ENCODE data around the gene KDM5C. TPM values are rescaled to one million over a fixed set of nuclear protein-coding genes. Genes with fewer than 3 reads are reported as not detected.

The KDM5C gene
- total and polyA plus RNA-seq, 9 of the 15 experiments (the other 6 are each of a cell fraction or from before 2014, with no cell fraction given): 0.62 to 136 (median 52.4) TPM

Small RNAs within 50 kb of the gene (microRNA-seq; reads per million reads assigned to microRNA genes)
- 0.27 reads per million for gene MIR6894 (ENCODE audit: borderline microRNAs expressed)
- gene MIR6895 (ENCODE audit: borderline microRNAs expressed): not detected

Small RNAs within 50 kb of the gene (small RNA-seq; reads per million reads assigned to genes)
- gene AL139396.1 (not detected), gene MIR6894 (0.11 reads per million), gene MIR6895 (0.11 reads per million)

Other genes starting within 250 kb of the KDM5C start
- not detected in 2 replicates for gene GPR173, start 176.4 kb downstream of the KDM5C start, total RNA-seq (2014; rRNA removed)
- not detected in 2 replicates for gene GPR173, start 176.4 kb downstream of the KDM5C start, total RNA-seq (2014; rRNA removed; fragmentation: Illumina TruSeq; extraction: Trizol)
- not detected in 2 replicates for gene GPR173, start 176.4 kb downstream of the KDM5C start, total RNA-seq (2015; rRNA removed; fragmentation: Illumina TruSeq; extraction: Trizol)
- not detected in 2 replicates for gene GPR173, start 176.4 kb downstream of the KDM5C start, total RNA-seq (2021)
- 0.01 TPM in 2 replicates for gene GPR173, start 176.4 kb downstream of the KDM5C start, polyA plus RNA-seq (2011; rRNA removed)
- gene GPR173, start 176.4 kb downstream of the KDM5C start, polyA plus RNA-seq (2014; fragmentation: Illumina TruSeq; extraction: Trizol): not detected in 2 replicates
- gene GPR173, start 176.4 kb downstream of the KDM5C start, polyA plus RNA-seq (2014; fragmentation: Nextera tagmentation; extraction: Ambion mirVana): not detected
- gene GPR173, start 176.4 kb downstream of the KDM5C start, polyA plus RNA-seq (2014; rRNA removed): not detected in 2 replicates
- gene TSPYL2, start 142.8 kb downstream of the KDM5C start, total RNA-seq (2014; rRNA removed): 10.8 and 11.3 TPM in 2 replicates
- 7.4 and 9.8 TPM in 2 replicates for gene TSPYL2, start 142.8 kb downstream of the KDM5C start, total RNA-seq (2014; rRNA removed; fragmentation: Illumina TruSeq; extraction: Trizol)
- 6.5 and 7.2 TPM in 2 replicates for gene TSPYL2, start 142.8 kb downstream of the KDM5C start, total RNA-seq (2015; rRNA removed; fragmentation: Illumina TruSeq; extraction: Trizol)
- 10.8 and 12.1 TPM in 2 replicates for gene TSPYL2, start 142.8 kb downstream of the KDM5C start, total RNA-seq (2021)
- gene TSPYL2, start 142.8 kb downstream of the KDM5C start, polyA plus RNA-seq (2011; rRNA removed): 18.6 and 20.0 TPM in 2 replicates
- 16.8 and 17.1 TPM in 2 replicates for gene TSPYL2, start 142.8 kb downstream of the KDM5C start, polyA plus RNA-seq (2014; fragmentation: Illumina TruSeq; extraction: Trizol)
- under 1 TPM; 0.41 to 0.88 TPM for gene TSPYL2, start 142.8 kb downstream of the KDM5C start, polyA plus RNA-seq (2014; fragmentation: Nextera tagmentation; extraction: Ambion mirVana)
- 11.0 and 15.7 TPM in 2 replicates for gene TSPYL2, start 142.8 kb downstream of the KDM5C start, polyA plus RNA-seq (2014; rRNA removed)
- 2.8 and 3.0 TPM in 2 replicates for gene KANTR, start 131.1 kb downstream of the KDM5C start, total RNA-seq (2014; rRNA removed)
- 4.2 and 4.9 TPM in 2 replicates for gene KANTR, start 131.1 kb downstream of the KDM5C start, total RNA-seq (2014; rRNA removed; fragmentation: Illumina TruSeq; extraction: Trizol)
- gene KANTR, start 131.1 kb downstream of the KDM5C start, total RNA-seq (2015; rRNA removed; fragmentation: Illumina TruSeq; extraction: Trizol): 4.4 and 5.0 TPM in 2 replicates
- gene KANTR, start 131.1 kb downstream of the KDM5C start, total RNA-seq (2021): 3.2 and 3.4 TPM in 2 replicates
- 5.1 and 5.7 TPM in 2 replicates for gene KANTR, start 131.1 kb downstream of the KDM5C start, polyA plus RNA-seq (2011; rRNA removed)
- gene KANTR, start 131.1 kb downstream of the KDM5C start, polyA plus RNA-seq (2014; fragmentation: Illumina TruSeq; extraction: Trizol): 3.3 and 3.4 TPM in 2 replicates
- gene KANTR, start 131.1 kb downstream of the KDM5C start, polyA plus RNA-seq (2014; fragmentation: Nextera tagmentation; extraction: Ambion mirVana): 1 to 10 TPM; 1.0 to 1.2 TPM
- 3.3 and 3.9 TPM in 2 replicates for gene KANTR, start 131.1 kb downstream of the KDM5C start, polyA plus RNA-seq (2014; rRNA removed)
- gene IQSEC2, start 56.4 kb upstream of the KDM5C start, total RNA-seq (2014; rRNA removed): 18.9 and 20.1 TPM in 2 replicates
- gene IQSEC2, start 56.4 kb upstream of the KDM5C start, total RNA-seq (2014; rRNA removed; fragmentation: Illumina TruSeq; extraction: Trizol): 12.3 TPM in 2 replicates
- 10.5 and 11.5 TPM in 2 replicates for gene IQSEC2, start 56.4 kb upstream of the KDM5C start, total RNA-seq (2015; rRNA removed; fragmentation: Illumina TruSeq; extraction: Trizol)
- 35.9 and 41.8 TPM in 2 replicates for gene IQSEC2, start 56.4 kb upstream of the KDM5C start, total RNA-seq (2021)
- gene IQSEC2, start 56.4 kb upstream of the KDM5C start, polyA plus RNA-seq (2011; rRNA removed): 23.9 and 25.8 TPM in 2 replicates
- gene IQSEC2, start 56.4 kb upstream of the KDM5C start, polyA plus RNA-seq (2014; fragmentation: Illumina TruSeq; extraction: Trizol): 31.4 and 32.8 TPM in 2 replicates
- gene IQSEC2, start 56.4 kb upstream of the KDM5C start, polyA plus RNA-seq (2014; fragmentation: Nextera tagmentation; extraction: Ambion mirVana): 1 to 10 TPM; 2.7 to 2.8 TPM
- 25.6 and 29.4 TPM in 2 replicates for gene IQSEC2, start 56.4 kb upstream of the KDM5C start, polyA plus RNA-seq (2014; rRNA removed)
- gene SMC1A, start 197.4 kb upstream of the KDM5C start, total RNA-seq (2014; rRNA removed): 55.6 and 71.0 TPM in 2 replicates
- gene SMC1A, start 197.4 kb upstream of the KDM5C start, total RNA-seq (2014; rRNA removed; fragmentation: Illumina TruSeq; extraction: Trizol): 72.9 and 93.0 TPM in 2 replicates
- 63.8 and 70.1 TPM in 2 replicates for gene SMC1A, start 197.4 kb upstream of the KDM5C start, total RNA-seq (2015; rRNA removed; fragmentation: Illumina TruSeq; extraction: Trizol)
- 110 and 126 TPM in 2 replicates for gene SMC1A, start 197.4 kb upstream of the KDM5C start, total RNA-seq (2021)
- gene SMC1A, start 197.4 kb upstream of the KDM5C start, polyA plus RNA-seq (2011; rRNA removed): 61.3 and 71.2 TPM in 2 replicates
- gene SMC1A, start 197.4 kb upstream of the KDM5C start, polyA plus RNA-seq (2014; fragmentation: Illumina TruSeq; extraction: Trizol): 125 and 126 TPM in 2 replicates
- 10 to 100 TPM; 28.5 to 43.6 TPM for gene SMC1A, start 197.4 kb upstream of the KDM5C start, polyA plus RNA-seq (2014; fragmentation: Nextera tagmentation; extraction: Ambion mirVana)
- 80.6 and 82.8 TPM in 2 replicates for gene SMC1A, start 197.4 kb upstream of the KDM5C start, polyA plus RNA-seq (2014; rRNA removed)
- gene RIBC1, start 197.7 kb upstream of the KDM5C start, total RNA-seq (2014; rRNA removed): 0.18 and 0.61 TPM in 2 replicates
- gene RIBC1, start 197.7 kb upstream of the KDM5C start, total RNA-seq (2014; rRNA removed; fragmentation: Illumina TruSeq; extraction: Trizol): 0.32 and 0.44 TPM in 2 replicates
- gene RIBC1, start 197.7 kb upstream of the KDM5C start, total RNA-seq (2015; rRNA removed; fragmentation: Illumina TruSeq; extraction: Trizol): 0.38 and 0.47 TPM in 2 replicates
- gene RIBC1, start 197.7 kb upstream of the KDM5C start, total RNA-seq (2021): 0.20 and 0.51 TPM in 2 replicates
- 0.15 and 0.17 TPM in 2 replicates for gene RIBC1, start 197.7 kb upstream of the KDM5C start, polyA plus RNA-seq (2011; rRNA removed)
- gene RIBC1, start 197.7 kb upstream of the KDM5C start, polyA plus RNA-seq (2014; fragmentation: Illumina TruSeq; extraction: Trizol): 0.48 and 0.50 TPM in 2 replicates
- under 1 TPM; 0.07 to 0.49 TPM for gene RIBC1, start 197.7 kb upstream of the KDM5C start, polyA plus RNA-seq (2014; fragmentation: Nextera tagmentation; extraction: Ambion mirVana)
- 0.23 and 0.51 TPM in 2 replicates for gene RIBC1, start 197.7 kb upstream of the KDM5C start, polyA plus RNA-seq (2014; rRNA removed)
- 197 and 227 TPM in 2 replicates for gene HSD17B10, start 209.2 kb upstream of the KDM5C start, total RNA-seq (2014; rRNA removed)
- gene HSD17B10, start 209.2 kb upstream of the KDM5C start, total RNA-seq (2014; rRNA removed; fragmentation: Illumina TruSeq; extraction: Trizol): 105 and 146 TPM in 2 replicates
- gene HSD17B10, start 209.2 kb upstream of the KDM5C start, total RNA-seq (2015; rRNA removed; fragmentation: Illumina TruSeq; extraction: Trizol): 169 and 171 TPM in 2 replicates
- 202 and 205 TPM in 2 replicates for gene HSD17B10, start 209.2 kb upstream of the KDM5C start, total RNA-seq (2021)
- 187 and 209 TPM in 2 replicates for gene HSD17B10, start 209.2 kb upstream of the KDM5C start, polyA plus RNA-seq (2011; rRNA removed)
- gene HSD17B10, start 209.2 kb upstream of the KDM5C start, polyA plus RNA-seq (2014; fragmentation: Illumina TruSeq; extraction: Trizol): 221 and 258 TPM in 2 replicates
- gene HSD17B10, start 209.2 kb upstream of the KDM5C start, polyA plus RNA-seq (2014; fragmentation: Nextera tagmentation; extraction: Ambion mirVana): 10 to 100 TPM; 45.3 to 67.9 TPM
- gene HSD17B10, start 209.2 kb upstream of the KDM5C start, polyA plus RNA-seq (2014; rRNA removed): 186 and 219 TPM in 2 replicates